GM12875 (cell line): ENCODE data around the gene SLC27A3.

Source experiments
- H3K4me3 ChIP-seq: one replicate; pipeline ENCODE4 v1.5.1; 2011; ENCODE audit warnings: low read depth, low read length, control low read depth
- CTCF ChIP-seq: IDR thresholded peaks from 2 replicates; pipeline ENCODE4 v1.5.1; 2011; ENCODE audit warnings: low read depth, mild to moderate bottlenecking, control low read depth, inconsistent platforms, low read length, moderate library complexity, borderline replicate concordance; ENCODE audit not compliant: insufficient read depth

The SLC27A3 gene

DNA sequence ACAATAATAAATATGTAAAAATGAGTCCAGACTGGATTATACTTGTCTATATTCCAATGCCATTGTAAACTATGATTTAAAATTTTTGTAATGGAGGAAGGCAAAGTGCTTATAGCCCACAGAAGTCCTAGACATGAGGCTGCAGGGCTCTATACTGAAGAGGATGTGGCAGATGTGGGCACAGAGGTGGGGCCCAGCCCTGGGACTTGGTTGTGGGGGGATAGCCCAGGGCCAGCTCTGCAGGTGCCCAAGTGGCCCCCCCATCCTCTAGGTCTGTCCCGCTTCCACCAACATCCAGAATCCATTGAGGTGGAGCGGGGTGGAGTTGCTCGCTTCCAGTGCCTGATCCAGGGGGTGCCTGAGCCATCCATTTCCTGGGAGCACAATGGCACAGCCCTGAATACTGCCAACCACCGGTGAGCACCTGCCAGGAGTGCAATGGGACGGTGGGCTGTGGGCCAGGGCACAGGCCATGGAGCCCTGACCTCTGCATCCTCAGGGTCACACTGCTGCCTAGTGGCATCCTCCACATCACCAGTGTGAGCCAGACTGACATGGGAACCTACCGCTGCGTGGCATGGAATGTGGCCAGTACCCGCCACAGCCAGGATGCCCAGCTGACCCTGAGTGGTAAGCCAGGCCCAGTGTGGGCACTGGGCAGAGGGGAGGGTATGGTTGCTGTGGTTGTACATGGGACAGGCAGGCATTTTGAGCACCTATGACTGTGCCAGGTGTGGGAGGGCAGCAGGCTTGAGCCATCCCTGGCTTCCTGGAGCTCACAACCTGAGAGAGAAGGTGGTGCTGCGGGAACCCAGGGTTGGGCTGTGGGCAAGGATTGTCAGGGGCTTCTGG lies 21.0 kb downstream of the SLC27A3 start:
- TF ChIP-seq CTCF: no peak
- no peak overlapping the region for H3K4me3 ChIP-seq

GRCh38 chr1:153796786-153797659 lies 21.8 kb downstream of the SLC27A3 start:
- H3K4me3 ChIP-seq: no peak overlapping the region
- peak; percentile 82 for TF ChIP-seq CTCF

GRCh38 chr1:153798468-153798780 lies 23.2 kb downstream of the SLC27A3 start:
- H3K4me3 ChIP-seq: no peak overlapping the region
- TF ChIP-seq CTCF: no peak

- no peak for TF ChIP-seq CTCF
- H3K4me3 ChIP-seq: no peak overlapping the region
Observed at GRCh38 chr1:153799016-153799415, 23.8 kb downstream of the SLC27A3 start.

DNA sequence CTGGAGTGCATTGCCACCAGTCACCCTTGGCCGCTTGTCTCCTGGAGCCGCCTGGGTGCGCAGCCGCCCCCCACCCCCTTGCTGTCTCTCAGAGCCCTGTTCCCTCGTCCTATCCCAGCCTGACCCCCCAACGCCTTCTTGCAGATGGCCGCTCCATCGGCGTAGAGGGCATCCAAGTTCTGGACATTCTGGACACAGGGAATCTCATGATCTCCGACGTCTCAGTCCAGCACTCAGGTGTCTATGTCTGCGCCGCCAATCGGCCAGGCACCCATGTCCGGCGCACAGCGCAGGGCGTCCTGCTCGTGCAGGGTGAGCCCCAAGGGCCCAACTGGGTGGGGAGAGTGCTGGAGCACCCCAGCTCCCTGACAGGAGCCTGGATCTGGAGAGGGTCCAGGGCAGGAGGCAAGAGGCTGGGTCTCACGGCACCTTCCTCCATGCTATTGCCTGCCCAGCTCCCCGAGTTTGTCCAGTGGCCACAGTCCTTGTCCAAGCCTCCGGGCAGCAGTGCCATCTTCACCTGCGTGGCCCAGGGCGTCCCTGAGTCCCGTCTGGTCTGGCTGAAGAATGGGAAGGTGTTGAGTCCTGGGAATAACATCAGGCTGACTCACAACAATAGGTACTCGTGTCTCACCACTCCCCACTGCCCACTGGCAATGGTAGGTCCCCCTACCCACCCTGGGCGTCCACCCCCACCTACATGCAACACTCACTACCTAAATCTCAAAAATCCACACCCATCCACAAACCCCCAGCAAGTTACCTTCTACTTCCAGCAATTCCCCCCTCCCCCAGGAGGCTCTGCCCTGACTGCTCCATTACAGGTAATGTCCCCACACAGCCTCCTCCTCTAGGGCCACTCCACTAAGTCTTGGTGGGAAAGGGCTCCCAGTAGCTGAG lies 24.6 kb downstream of the SLC27A3 start:
- TF ChIP-seq CTCF: no peak

DNA sequence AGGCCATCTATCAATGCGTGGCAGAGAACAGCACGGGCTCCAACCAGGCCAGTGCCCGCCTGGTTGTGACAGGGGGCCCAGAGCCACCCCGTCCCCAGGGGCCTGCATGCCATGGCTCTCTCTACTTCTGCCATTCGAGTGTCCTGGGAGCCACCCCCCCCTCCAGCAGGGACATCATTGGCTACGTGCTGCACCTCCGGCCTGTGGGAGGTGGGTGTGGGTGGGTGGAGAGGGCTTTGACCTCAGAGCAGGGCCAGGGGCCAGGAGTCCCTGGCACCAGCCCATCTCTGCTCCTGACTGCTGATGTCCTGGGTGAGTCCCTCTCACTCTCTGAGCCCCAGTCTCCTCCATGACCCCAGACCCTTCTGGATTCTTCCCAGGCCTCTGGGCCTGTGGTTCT lies 25.3 kb downstream of the SLC27A3 start:
- TF ChIP-seq CTCF: no peak
- H3K4me3 ChIP-seq: no peak overlapping the region

More for the DNA sequence above, 24.6 kb downstream of the SLC27A3 start:
- H3K4me3 ChIP-seq: no peak overlapping the region
